OCI-LY3 (cell line): ENCODE results near the gene KRTAP4-3.
"Not testable (repeated sequence)": the region's sequence is repeated elsewhere in the genome, so short reads cannot be mapped to it uniquely, and the experiment has no call there.

Experiments
- H2AFZ ChIP-seq: fragments of 200-600, 300-600 bp; shearing (Covaris generic); 2 replicates; pipeline ENCODE4 v1.6.0; 2014; ENCODE audit warnings: antibody characterized with exemption, low read depth, low read length
- H3K27ac ChIP-seq: fragments of 200-600, 300-600 bp; sonication (generic); 2 replicates; pipeline ENCODE4 v1.5.1; 2014; ENCODE audit warnings: mild to moderate bottlenecking, low read length, moderate library complexity, mixed read lengths
- H3K27me3 ChIP-seq: fragments of 200-600, 300-600 bp; sonication (generic); 2 replicates; pipeline ENCODE4 v1.6.1; 2014; ENCODE audit warnings: low read depth, low read length, mixed read lengths
- H3K36me3 ChIP-seq: fragments of 200-600, 300-600 bp; sonication (generic); replicated peaks from 2 replicates; pipeline ENCODE3; 2014; ENCODE audit warnings: low read depth, low read length, mixed read lengths
- H3K4me1 ChIP-seq: fragments of 300-600, 200-600 bp; sonication (generic); 2 replicates; pipeline ENCODE4 v1.6.1; 2014; ENCODE audit warnings: low read length, mixed read lengths
- H3K4me2 ChIP-seq: fragments of 200-600, 300-600 bp; sonication (generic); 2 replicates; pipeline ENCODE4 v1.6.1; 2014; ENCODE audit warnings: low read length, mixed read lengths
- H3K4me3 ChIP-seq: fragments of 300-600, 200-600 bp; sonication (generic); 2 replicates; pipeline ENCODE4 v1.5.1; 2014; ENCODE audit warnings: antibody characterized with exemption, mild to moderate bottlenecking, low read length, moderate library complexity
- H3K79me2 ChIP-seq: fragments of 300-600, 200-600 bp; shearing (Covaris generic); 2 replicates; pipeline ENCODE4 v1.6.1; 2014; ENCODE audit warnings: mild to moderate bottlenecking, low read length, mixed read lengths
- H3K9ac ChIP-seq: fragments of 300-600, 200-600 bp; shearing (Covaris generic); 2 replicates; pipeline ENCODE4 v1.6.0; 2014; ENCODE audit warnings: mild to moderate bottlenecking, low read length, moderate library complexity
- H3K9me3 ChIP-seq: fragments of 200-600, 300-600 bp; shearing (Covaris generic); 2 replicates; pipeline ENCODE4 v1.6.1; 2014; ENCODE audit warnings: low read length, mixed read lengths; ENCODE audit not compliant: insufficient read depth
- H4K20me1 ChIP-seq: fragments of 200-600, 300-600 bp; sonication (generic); 2 replicates; pipeline ENCODE4 v1.6.1; 2016; ENCODE audit warnings: low read length, mixed read lengths; ENCODE audit not compliant: insufficient read depth
- CTCF ChIP-seq: fragments of 200-600, 300-600 bp; sonication (generic); IDR thresholded peaks from 2 replicates; pipeline ENCODE4 v1.5.1; 2014; ENCODE audit warnings: antibody characterized with exemption, low read length, low read depth
- EZH2phosphoT487 ChIP-seq: fragments of 200-600 bp; shearing (Covaris generic); IDR thresholded peaks from 2 replicates; pipeline ENCODE4 v1.6.1; 2018; ENCODE audit warnings: antibody characterized with exemption, mixed run types, low read depth

The KRTAP4-3 gene

GRCh38 chr17:41125064-41125463 lies 43.0 kb downstream of the KRTAP4-3 start:
- Histone ChIP-seq H3K36me3 (no peaks in the 10 kb centered on the region), H3K27ac (no peak overlapping the region), H2AFZ (no peak overlapping the region), H3K79me2 (no peaks in the 10 kb centered on the region), H3K9me3 (no peaks in the 10 kb centered on the region), H3K9ac (no peak overlapping the region), H3K4me2 (no peak overlapping the region), H3K4me3 (no peak overlapping the region), H4K20me1 (no peaks in the 10 kb centered on the region), H3K4me1 (no peaks in the 10 kb centered on the region), H3K27me3 (peaks cover 9% of the 10 kb centered on the region; the same call in 1 of the 2 replicates)
- no peak for TF ChIP-seq EZH2phosphoT487
- TF ChIP-seq CTCF, result no peak

- H3K4me3 ChIP-seq, H3K9me3 ChIP-seq, H3K79me2 ChIP-seq, H3K27me3 ChIP-seq, H3K4me2 ChIP-seq, H3K4me1 ChIP-seq, H2AFZ ChIP-seq, H4K20me1 ChIP-seq, H3K36me3 ChIP-seq, H3K27ac ChIP-seq, H3K9ac ChIP-seq: not testable (repeated sequence)
Observed at GRCh38 chr17:41123991-41124371, 44.0 kb downstream of the KRTAP4-3 start, which contains the start of gene KRTAP4-12. Gene KRTAP4-12 (minus strand): TSS chr17:41124182. CDS start chr17:41124122, 60 bp downstream.

- H4K20me1 ChIP-seq, H3K4me2 ChIP-seq, H3K36me3 ChIP-seq, H3K79me2 ChIP-seq, H3K9ac ChIP-seq, H3K27me3 ChIP-seq, H2AFZ ChIP-seq, H3K9me3 ChIP-seq, H3K4me1 ChIP-seq, H3K27ac ChIP-seq, H3K4me3 ChIP-seq: not testable (repeated sequence)
Observed at GRCh38 chr17:41123292-41123990, 44.6 kb downstream of the KRTAP4-3 start.

- Histone ChIP-seq H3K4me1 (no peaks in the 10 kb centered on the region), H3K27ac (no peak overlapping the region), H3K4me3 (no peak overlapping the region), H3K27me3 (peaks cover 9% of the 10 kb centered on the region; the same call in 1 of the 2 replicates), H2AFZ (no peak overlapping the region), H3K4me2 (no peak overlapping the region), H3K36me3 (no peaks in the 10 kb centered on the region), H3K9me3 (no peaks in the 10 kb centered on the region), H3K79me2 (no peaks in the 10 kb centered on the region), H4K20me1 (no peaks in the 10 kb centered on the region), H3K9ac (no peak overlapping the region)
- TF ChIP-seq CTCF (no peak), EZH2phosphoT487 (no peak)
Observed at GRCh38 chr17:41121742-41122141, 46.3 kb downstream of the KRTAP4-3 start.

GRCh38 chr17:41119696-41120690 lies 48.0 kb downstream of the KRTAP4-3 start:
- H4K20me1 ChIP-seq, H3K4me3 ChIP-seq, H2AFZ ChIP-seq, H3K9me3 ChIP-seq, H3K79me2 ChIP-seq, H3K4me2 ChIP-seq, H3K27me3 ChIP-seq, H3K9ac ChIP-seq, H3K27ac ChIP-seq, H3K36me3 ChIP-seq, H3K4me1 ChIP-seq: not testable (repeated sequence)
